ENCODE results near the gene ZSWIM7. TPM values are rescaled to one million over a fixed set of nuclear protein-coding genes. Genes with fewer than 3 reads are reported as not detected.

The ZSWIM7 gene
- total and polyA plus RNA-seq, 7 donors = 29.1 to 78.0 (median 41.2) TPM

- WGBS, 3 donors = 84 to 90% (median 86%) methylated on average over 4 of the region's 4 CpGs
- Histone ChIP-seq H3K36me3 (ENCODE audit: insufficient read depth in 1 of 2, low read depth in 1 of 2) (peaks cover 6 to 99% of the 10 kb centered on the region in 2 donors), H3K27me3 (ENCODE audit: insufficient read depth in 3 of 3, low read length in 2 of 3) (no peaks in the 10 kb centered on the region), H3K9me3 (no peaks in the 10 kb centered on the region), H3K4me1 (no peaks in the 10 kb centered on the region), H3K4me3 (no peak overlapping the region), H3K27ac (no peak overlapping the region)
- no peak for TF ChIP-seq CTCF (IDR thresholded peaks at IDR 0.05)
- intact Hi-C loops (cut with DNase I) = no loop called here
- DNase-seq (no peak), ATAC-seq (peak; percentile 9 to 39 (median 31))
Measured at GRCh38 chr17:16040710-16041251, 41.3 kb upstream of the ZSWIM7 start.

GRCh38 chr17:16037636-16038035 is 38.1 kb upstream of the ZSWIM7 start:
- Histone ChIP-seq H3K4me3 (no peak overlapping the region), H3K27me3 (ENCODE audit: insufficient read depth in 3 of 3, low read length in 2 of 3) (no peaks in the 10 kb centered on the region), H3K27ac (no peak overlapping the region), H3K9me3 (no peaks in the 10 kb centered on the region), H3K36me3 (ENCODE audit: insufficient read depth in 1 of 2, low read depth in 1 of 2) (peaks cover 8 to 100% of the 10 kb centered on the region in 2 donors), H3K4me1 (no peaks in the 10 kb centered on the region)
- DNase-seq (no peak), ATAC-seq (no peak)
- TF ChIP-seq CTCF (IDR thresholded peaks at IDR 0.05) = no peak
- intact Hi-C loops (cut with DNase I) = no loop called here

GRCh38 chr17:16036261-16036660 is 36.8 kb upstream of the ZSWIM7 start:
- Histone ChIP-seq H3K27ac (no peak overlapping the region), H3K4me3 (no peak overlapping the region), H3K9me3 (no peaks in the 10 kb centered on the region), H3K4me1 (no peaks in the 10 kb centered on the region), H3K36me3 (ENCODE audit: insufficient read depth in 1 of 2, low read depth in 1 of 2) (peaks cover 8 to 100% of the 10 kb centered on the region in 2 donors), H3K27me3 (ENCODE audit: insufficient read depth in 3 of 3, low read length in 2 of 3) (no peaks in the 10 kb centered on the region)
- intact Hi-C loops (cut with DNase I) = no loop called here
- DNase-seq = no peak
- no peak for ATAC-seq
- no peak for TF ChIP-seq CTCF (IDR thresholded peaks at IDR 0.05)
- 94 to 98% (median 96%) methylated on average over 2 of the region's 2 CpGs for WGBS, 3 donors

- intact Hi-C loops (cut with DNase I) = no loop called here
- DNase-seq = no peak
- no peak overlapping the region for H3K4me3 ChIP-seq
- no peaks in the 10 kb centered on the region for H3K27me3 ChIP-seq (ENCODE audit: insufficient read depth in 3 of 3, low read length in 2 of 3)
- no peak for TF ChIP-seq CTCF (IDR thresholded peaks at IDR 0.05)
- peaks cover 3 to 100% of the 10 kb centered on the region in 2 donors for H3K36me3 ChIP-seq (ENCODE audit: insufficient read depth in 1 of 2, low read depth in 1 of 2)
- H3K27ac ChIP-seq = no peak overlapping the region
- H3K4me1 ChIP-seq = no peaks in the 10 kb centered on the region
- no peaks in the 10 kb centered on the region for H3K9me3 ChIP-seq
- no peak for ATAC-seq
- WGBS, 3 donors = 96 to 99% (median 99%) methylated on average over 7 of the region's 7 CpGs
Measured at GRCh38 chr17:16033729-16034349, 34.3 kb upstream of the ZSWIM7 start.
